HG03045 (cell line): Measurements from ENCODE around the gene CYP2C19.
"Not testable (repeated sequence)": the region's sequence is repeated elsewhere in the genome, so short reads cannot be mapped to it uniquely, and the experiment has no call there.

ENCODE experiments used
- ATAC-seq: cut with Tn5 transposase; IDR thresholded peaks from one replicate; pipeline ENCODE4 v1.9.1; 2021; ENCODE audit warnings: mild to moderate bottlenecking, moderate library complexity; ENCODE audit not compliant: unreplicated experiment

CYP2C19 gene

GRCh38 chr10:94878649-94879048, 116.2 kb downstream of the CYP2C19 start:
- ATAC-seq, result no peak

GRCh38 chr10:94879214-94879613, 116.7 kb downstream of the CYP2C19 start:
- no peak for ATAC-seq

- no peak for ATAC-seq
These were observed 126.6 kb downstream of the CYP2C19 start for GRCh38 chr10:94889123-94889522.

GRCh38 chr10:94890264-94891022, 128.0 kb downstream of the CYP2C19 start:
- ATAC-seq, result no peak

- ATAC-seq, result not testable (repeated sequence)
These were observed 135.9 kb downstream of the CYP2C19 start for GRCh38 chr10:94898414-94898813.

- ATAC-seq, result no peak
These were observed 139.6 kb downstream of the CYP2C19 start for GRCh38 chr10:94902080-94902479.

- no peak for ATAC-seq
These were observed 140.1 kb downstream of the CYP2C19 start for GRCh38 chr10:94902570-94902969.
